Measurements from ENCODE around the gene ZNF138.

GRCh38 chr7:64811767-64812166, 17.5 kb downstream of the ZNF138 start:
- TF ChIP-seq POLR2A (IDR thresholded peaks at IDR 0.05; ENCODE audit: low read depth, low read length) (no peak), POLR2AphosphoS5 (IDR thresholded peaks at IDR 0.05; ENCODE audit: low read depth, low read length) (no peak), TAF1 (IDR thresholded peaks at IDR 0.05; ENCODE audit: low read depth, low read length) (no peak), SPI1 (IDR thresholded peaks at IDR 0.05; ENCODE audit: low read depth, low read length) (no peak), PAX5 (IDR thresholded peaks at IDR 0.05; ENCODE audit: insufficient read depth, low read length, severe bottlenecking) (no peak), POU2F2 (IDR thresholded peaks at IDR 0.05; ENCODE audit: low read depth, low read length) (no peak)

Measured in GM12891 (cell line).